Body of pancreas (tissue), 4 donors: ENCODE measurements around the gene MAP2. TPM values are rescaled to one million over a fixed set of nuclear protein-coding genes. Genes with fewer than 3 reads are reported as not detected.

Experiments
- ATAC-seq: fragments of 150-250 bp; one replicate; pipeline ENCODE4 v1.9.1; 2016
- DNase-seq, 4 donors: peaks; one replicate each; pipeline ENCODE4 v3.0.0-alpha.2; 2019
- H3K27ac ChIP-seq, 4 donors: fragments of 200-600 bp; sonication (generic); 1 replicate in 3 of 4; 2 replicates in 1 of 4; pipeline versions ENCODE4 v1.5.1 to v1.6.1; 2016 to 2019; ENCODE audit warnings: mild to moderate bottlenecking in 1 of 4, mixed read lengths in 1 of 4, moderate library complexity in 1 of 4
- H3K27me3 ChIP-seq, 2 donors: fragments of 200-600 bp; sonication (generic); one replicate each; pipeline ENCODE4 v1.6.0; 2016; ENCODE audit warnings: mild to moderate bottlenecking in 1 of 2
- H3K36me3 ChIP-seq, 2 donors: fragments of 200-600 bp; sonication (generic); replicated peaks in 1 of 2; 2 replicates each; pipeline ENCODE4 v1.5.1; 2016; ENCODE audit warnings: low read depth in 2 of 2; ENCODE audit not compliant: insufficient read depth in 1 of 2
- H3K4me1 ChIP-seq: fragments of 200-600 bp; sonication (generic); one replicate; pipeline ENCODE4 v1.6.0; 2016
- H3K4me3 ChIP-seq, 2 donors: fragments of 200-600 bp; sonication (generic); 1 replicate in 1 of 2; 2 replicates in 1 of 2; pipeline ENCODE4 v1.5.1; 2016 to 2019
- H3K9me3 ChIP-seq, 3 donors: fragments of 200-600 bp; sonication (generic); 1 replicate in 2 of 3; 2 replicates in 1 of 3; pipeline ENCODE4 v1.5.1; 2016
- POLR2A ChIP-seq, 3 donors: fragments of 450-650 bp; IDR thresholded peaks; one replicate each; pipeline ENCODE4 v1.6.1; 2016; ENCODE audit warnings: antibody characterized with exemption in 3 of 3, mild to moderate bottlenecking in 2 of 3
- WGBS, 2 donors: methylation state at CpG; one replicate each; pipeline ENCODE4 v1.1.5; 2017; 5-methylcytosine and 5-hydroxymethylcytosine counted together
- intact Hi-C: fragments of 100-400 bp; cut with DNase I; formaldehyde crosslinking; loops from one replicate; pipeline ENCODE4 v1.15.1; 2023
- total RNA-seq, 2 donors: library from RNA; depleted of rRNA; stranded (reverse); fragments of >200 nt; gene quantifications; one replicate each; pipeline ENCODE4 v1.1.0, GENCODE V29; 2016
- TF ChIP-seq, protein P1 (sequence below), 7 experiments: fragments of 450-650 bp in 4 of 7; fragments of 200-600 bp in 3 of 7; sonication (generic) in 3 of 7; IDR thresholded peaks; one replicate each; pipeline ENCODE4 v1.5.1; 2016 to 2019; ENCODE audit warnings: antibody characterized with exemption in 7 of 7

Gene MAP2
- total RNA-seq, 2 donors from 2014 or later = 14.2 to 32.9 TPM

DNA sequence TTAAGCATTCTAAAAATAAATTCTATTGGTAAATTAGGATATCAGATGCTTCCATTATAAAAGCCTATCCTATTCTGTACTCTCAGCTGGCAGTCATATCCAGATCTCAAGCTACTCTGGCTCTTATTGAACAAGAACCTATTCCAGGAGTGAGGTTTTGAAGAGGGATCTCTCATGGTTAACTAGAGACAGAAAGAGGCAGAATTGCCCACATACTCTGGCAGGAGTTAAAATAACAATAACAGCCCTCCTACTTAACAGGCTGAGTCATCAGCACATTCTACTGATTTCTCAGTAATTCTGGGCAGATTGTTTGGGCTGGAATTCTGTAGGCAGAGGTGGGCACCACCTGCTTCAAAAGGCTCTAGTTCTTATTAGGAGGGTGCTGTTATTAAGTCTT is 205.8 kb downstream of the MAP2 start:
- Histone ChIP-seq H3K36me3 (no peaks in the 10 kb centered on the region), H3K4me3 (no peak overlapping the region), H3K9me3 (no peaks in the 10 kb centered on the region), H3K4me1 (peaks cover 3% of the 10 kb centered on the region), H3K27ac (no peak overlapping the region), H3K27me3 (no peaks in the 10 kb centered on the region)
- DNase-seq (no peak), ATAC-seq (no peak)
- TF ChIP-seq POLR2A (IDR thresholded peaks at IDR 0.05) = no peak
- TF ChIP-seq, protein P1, sequence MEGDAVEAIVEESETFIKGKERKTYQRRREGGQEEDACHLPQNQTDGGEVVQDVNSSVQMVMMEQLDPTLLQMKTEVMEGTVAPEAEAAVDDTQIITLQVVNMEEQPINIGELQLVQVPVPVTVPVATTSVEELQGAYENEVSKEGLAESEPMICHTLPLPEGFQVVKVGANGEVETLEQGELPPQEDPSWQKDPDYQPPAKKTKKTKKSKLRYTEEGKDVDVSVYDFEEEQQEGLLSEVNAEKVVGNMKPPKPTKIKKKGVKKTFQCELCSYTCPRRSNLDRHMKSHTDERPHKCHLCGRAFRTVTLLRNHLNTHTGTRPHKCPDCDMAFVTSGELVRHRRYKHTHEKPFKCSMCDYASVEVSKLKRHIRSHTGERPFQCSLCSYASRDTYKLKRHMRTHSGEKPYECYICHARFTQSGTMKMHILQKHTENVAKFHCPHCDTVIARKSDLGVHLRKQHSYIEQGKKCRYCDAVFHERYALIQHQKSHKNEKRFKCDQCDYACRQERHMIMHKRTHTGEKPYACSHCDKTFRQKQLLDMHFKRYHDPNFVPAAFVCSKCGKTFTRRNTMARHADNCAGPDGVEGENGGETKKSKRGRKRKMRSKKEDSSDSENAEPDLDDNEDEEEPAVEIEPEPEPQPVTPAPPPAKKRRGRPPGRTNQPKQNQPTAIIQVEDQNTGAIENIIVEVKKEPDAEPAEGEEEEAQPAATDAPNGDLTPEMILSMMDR (IDR thresholded peaks at IDR 0.05) = no peak
- intact Hi-C loops = no loop called here

DNA sequence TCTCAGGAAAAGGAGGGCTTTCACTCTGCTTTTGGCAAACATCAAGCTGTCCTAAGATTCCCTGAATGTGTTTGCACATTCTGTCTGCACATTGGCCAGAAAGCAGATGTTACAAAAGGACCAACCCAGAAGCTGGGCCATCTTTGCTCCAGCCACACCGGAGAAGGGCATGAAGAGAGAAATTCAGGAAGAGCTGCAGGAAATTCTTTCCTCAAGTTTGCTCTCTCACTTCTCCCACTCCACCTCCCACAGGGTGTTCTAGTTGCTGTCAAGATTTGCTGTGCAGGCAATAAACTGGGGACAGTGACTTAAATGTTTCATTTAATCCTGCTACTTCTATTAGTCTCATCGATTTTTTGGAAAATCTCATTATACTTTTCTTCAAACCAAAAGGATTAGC is 210.1 kb downstream of the MAP2 start:
- WGBS, 2 donors = 74 to 85% methylated on average over 2 of the region's 2 CpGs
- no peak for TF ChIP-seq POLR2A (IDR thresholded peaks at IDR 0.05)
- TF ChIP-seq, protein P1 (IDR thresholded peaks at IDR 0.05) = no peak
- Histone ChIP-seq H3K27me3 (no peaks in the 10 kb centered on the region), H3K4me3 (no peak overlapping the region), H3K4me1 (peaks cover 5% of the 10 kb centered on the region), H3K9me3 (no peaks in the 10 kb centered on the region), H3K36me3 (no peaks in the 10 kb centered on the region), H3K27ac (no peak overlapping the region)
- DNase-seq = no peak
- intact Hi-C loops = no loop called here
- no peak for ATAC-seq

GRCh38 chr2:209636076-209636475 is 212.2 kb downstream of the MAP2 start:
- Histone ChIP-seq H3K9me3 (no peaks in the 10 kb centered on the region), H3K27me3 (no peaks in the 10 kb centered on the region), H3K4me1 (peaks cover 5% of the 10 kb centered on the region), H3K27ac (no peak overlapping the region), H3K4me3 (no peak overlapping the region), H3K36me3 (no peaks in the 10 kb centered on the region)
- no peak for DNase-seq
- TF ChIP-seq, protein P1 (IDR thresholded peaks at IDR 0.05) = no peak
- TF ChIP-seq POLR2A (IDR thresholded peaks at IDR 0.05) = no peak
- intact Hi-C loops = no loop called here
- no peak for ATAC-seq

GRCh38 chr2:209637293-209637692 is 213.4 kb downstream of the MAP2 start:
- H3K27ac ChIP-seq = no peak overlapping the region
- no peaks in the 10 kb centered on the region for H3K9me3 ChIP-seq
- WGBS, 2 donors = 72 to 80% methylated on average over 3 of the region's 3 CpGs
- DNase-seq (no peak), ATAC-seq (no peak)
- no peaks in the 10 kb centered on the region for H3K36me3 ChIP-seq
- no peak for TF ChIP-seq POLR2A (IDR thresholded peaks at IDR 0.05)
- TF ChIP-seq, protein P1 (IDR thresholded peaks at IDR 0.05) = no peak
- H3K4me3 ChIP-seq = no peak overlapping the region
- H3K4me1 ChIP-seq = peaks cover 5% of the 10 kb centered on the region
- intact Hi-C loops = no loop called here
- no peaks in the 10 kb centered on the region for H3K27me3 ChIP-seq

- Histone ChIP-seq H3K9me3 (no peaks in the 10 kb centered on the region), H3K4me1 (peaks cover 5% of the 10 kb centered on the region), H3K36me3 (no peaks in the 10 kb centered on the region), H3K27ac (no peak overlapping the region), H3K4me3 (no peak overlapping the region), H3K27me3 (no peaks in the 10 kb centered on the region)
- intact Hi-C loops = no loop called here
- ATAC-seq (no peak), DNase-seq (no peak)
- 84 to 94% methylated on average over 2 of the region's 2 CpGs for WGBS, 2 donors
- no peak for TF ChIP-seq POLR2A (IDR thresholded peaks at IDR 0.05)
- TF ChIP-seq, protein P1 (IDR thresholded peaks at IDR 0.05) = no peak
Measured at GRCh38 chr2:209638346-209638745, 214.5 kb downstream of the MAP2 start.
